GM18907 (cell line): ENCODE data around the gene DIP2C.

Experiments used
- ATAC-seq: cut with Tn5 transposase; IDR thresholded peaks from one replicate; pipeline ENCODE4 v1.9.1; 2021; ENCODE audit warnings: mild to moderate bottlenecking, moderate library complexity; ENCODE audit not compliant: unreplicated experiment

DIP2C gene

DNA sequence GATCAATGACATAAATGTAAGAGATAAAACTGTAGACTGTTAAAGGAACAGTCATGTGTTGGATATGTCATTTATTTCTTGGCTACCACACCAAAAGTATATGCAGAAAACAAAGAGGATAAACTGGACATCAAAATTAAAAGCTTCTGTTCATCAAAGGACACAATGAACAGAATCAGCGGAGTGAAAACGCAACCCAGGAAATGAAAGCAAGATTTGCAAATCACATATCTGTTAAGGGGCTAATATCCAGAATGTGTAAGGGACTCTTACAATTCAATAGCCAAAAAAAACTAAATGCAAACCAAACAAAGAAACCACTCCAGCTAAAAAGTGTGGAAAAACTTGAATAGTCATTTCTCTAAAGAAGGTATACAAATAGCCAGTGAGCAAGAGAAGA, 390.0 kb downstream of the DIP2C start:
- ATAC-seq, result no peak

DNA sequence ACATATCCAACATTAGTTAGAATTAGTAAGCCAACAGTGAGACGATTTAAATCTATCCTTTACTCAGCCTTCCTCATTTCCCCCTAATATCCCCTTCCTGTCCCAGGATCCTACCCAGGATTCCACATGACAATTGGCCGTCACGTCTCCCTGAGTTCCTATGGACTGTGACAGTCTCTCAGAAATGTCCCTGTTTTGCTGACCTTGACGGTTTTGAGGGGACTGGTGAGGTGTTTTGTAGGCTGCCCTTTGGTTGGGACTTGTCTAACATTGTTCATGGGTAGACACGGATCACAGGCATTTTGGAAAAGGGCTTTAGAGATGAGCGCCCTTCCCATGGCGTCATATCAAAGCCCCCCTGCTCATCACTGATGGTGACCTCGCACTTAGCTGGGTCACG, 391.4 kb downstream of the DIP2C start:
- ATAC-seq, result no peak

DNA sequence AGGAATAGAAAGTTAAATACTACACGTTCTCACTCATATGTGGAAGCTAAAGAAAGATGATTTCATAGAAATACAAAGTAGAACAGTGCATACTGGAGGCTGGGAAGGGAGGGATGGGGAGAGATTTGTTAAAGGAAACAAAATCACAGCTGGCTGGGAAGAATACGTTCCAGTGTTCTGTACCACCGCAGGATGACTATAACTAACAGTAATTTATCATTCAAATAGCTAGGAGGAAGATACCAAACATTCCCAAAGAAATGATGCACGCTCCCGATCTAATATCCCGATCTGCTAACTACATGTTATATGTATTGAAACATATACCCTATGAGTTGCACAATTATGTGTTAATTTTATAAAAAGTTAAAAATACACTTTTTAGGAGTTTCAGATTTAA, 391.9 kb downstream of the DIP2C start:
- ATAC-seq, result no peak

DNA sequence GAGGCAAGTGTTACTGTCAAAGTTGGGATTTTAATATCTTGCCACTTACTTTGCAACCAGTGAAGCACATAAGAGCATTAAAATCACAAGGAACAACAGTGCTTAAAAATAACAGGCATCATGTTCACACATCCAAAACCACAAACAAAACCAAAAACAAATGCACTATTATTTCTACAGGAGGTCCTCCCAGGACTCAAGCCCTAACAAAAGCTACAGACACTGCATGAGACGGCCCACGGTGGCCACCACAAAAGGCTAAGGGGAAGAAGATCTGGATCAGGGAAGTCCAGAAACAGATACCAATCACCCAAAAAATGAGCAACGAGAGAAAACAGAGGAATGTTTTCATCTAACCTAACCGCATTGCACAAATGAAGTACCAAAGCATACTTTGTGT, 395.8 kb downstream of the DIP2C start:
- no peak for ATAC-seq

DNA sequence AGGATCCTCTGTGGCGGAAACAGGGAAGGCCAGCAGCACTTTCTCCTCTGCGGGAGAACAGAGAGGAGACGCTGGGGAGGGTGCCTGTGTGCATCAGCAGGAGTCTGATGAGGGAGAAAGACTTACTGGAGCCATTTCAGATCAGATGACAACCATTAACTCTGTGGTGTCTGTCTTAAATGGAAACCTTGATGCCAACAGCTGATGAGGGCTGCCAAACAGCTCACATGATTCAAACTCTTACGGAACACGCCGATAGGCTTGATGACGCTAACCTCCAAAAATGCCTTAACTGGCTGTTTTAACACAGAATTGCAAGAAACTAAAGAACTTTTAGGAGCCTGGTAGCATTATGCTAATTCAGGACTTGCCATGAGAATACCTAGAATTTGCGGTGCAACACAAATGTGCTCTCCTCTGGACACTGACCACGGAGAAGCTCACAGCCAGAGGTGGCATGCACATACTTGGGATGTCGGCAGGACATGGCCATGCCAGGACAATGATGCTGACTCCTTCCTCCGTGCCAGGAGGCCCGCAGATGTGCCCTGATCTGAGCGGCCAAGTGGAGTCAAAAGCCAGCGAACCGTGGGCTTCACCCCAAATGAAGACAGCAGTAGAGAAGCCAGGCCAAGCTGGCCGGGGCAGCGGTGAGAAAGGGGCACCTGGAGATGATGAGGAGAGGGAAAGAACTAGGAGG, 399.3 kb downstream of the DIP2C start:
- ATAC-seq, result no peak

DNA sequence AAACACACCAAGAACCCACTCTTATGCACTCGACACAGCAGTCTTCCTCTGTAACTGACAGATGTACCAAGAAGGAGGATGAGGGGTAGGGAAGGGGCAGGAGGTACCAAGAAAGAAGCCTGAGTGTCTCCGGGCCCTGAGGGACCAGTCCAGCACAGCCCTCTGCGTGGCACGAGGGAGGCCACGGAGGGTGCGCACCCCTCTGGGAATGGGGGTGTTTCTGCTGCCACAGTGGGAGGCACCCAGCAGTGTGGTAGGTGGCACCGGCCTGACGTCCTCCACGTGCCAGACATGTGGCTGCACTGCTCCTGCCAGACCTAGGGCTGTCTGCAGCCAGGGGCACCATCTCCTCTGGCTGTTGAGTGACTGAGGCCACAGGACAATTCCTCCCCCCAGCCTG, 399.9 kb downstream of the DIP2C start:
- no peak for ATAC-seq

DNA sequence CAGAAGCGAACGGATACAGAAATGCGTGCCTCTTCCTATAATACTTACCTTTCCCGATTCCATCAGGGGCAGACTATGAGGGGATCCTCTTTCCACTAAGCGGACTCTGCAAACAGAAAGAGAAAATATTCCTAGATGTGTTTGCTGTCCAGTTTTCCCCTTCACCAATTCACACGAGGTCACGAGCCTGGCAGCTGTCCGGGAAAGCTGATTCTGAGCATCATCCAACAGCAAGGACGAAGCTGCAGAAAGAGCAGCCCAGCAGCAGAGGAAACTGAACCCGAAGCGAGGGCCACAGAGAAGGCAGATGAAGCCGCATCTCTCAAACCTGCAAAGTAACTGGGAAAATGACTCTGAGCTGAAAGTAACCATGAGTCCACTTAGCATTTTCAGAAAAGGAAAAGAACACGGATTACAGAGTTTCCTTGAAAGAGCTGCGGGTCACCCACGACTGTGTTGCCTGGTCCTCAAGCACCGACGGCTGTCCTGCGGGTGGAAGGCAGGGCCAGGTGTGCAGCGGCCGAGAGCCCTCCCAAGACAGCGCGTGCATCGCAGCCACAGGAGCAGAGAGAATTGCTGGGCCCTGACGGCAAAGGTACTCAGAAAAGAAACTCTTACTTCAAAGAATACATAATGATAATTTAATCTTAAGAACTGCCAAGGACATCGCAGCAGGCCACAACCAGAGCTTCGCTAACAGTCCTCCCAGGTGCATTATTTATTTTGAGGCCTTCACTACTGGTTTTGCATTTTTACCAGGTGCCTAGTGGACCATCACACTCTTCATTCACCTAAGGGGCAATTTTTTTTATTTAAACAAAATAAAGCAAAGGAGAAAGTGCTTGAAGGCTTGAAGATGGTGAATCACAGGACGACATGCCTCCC, 400.9 kb downstream of the DIP2C start:
- ATAC-seq, result no peak

DNA sequence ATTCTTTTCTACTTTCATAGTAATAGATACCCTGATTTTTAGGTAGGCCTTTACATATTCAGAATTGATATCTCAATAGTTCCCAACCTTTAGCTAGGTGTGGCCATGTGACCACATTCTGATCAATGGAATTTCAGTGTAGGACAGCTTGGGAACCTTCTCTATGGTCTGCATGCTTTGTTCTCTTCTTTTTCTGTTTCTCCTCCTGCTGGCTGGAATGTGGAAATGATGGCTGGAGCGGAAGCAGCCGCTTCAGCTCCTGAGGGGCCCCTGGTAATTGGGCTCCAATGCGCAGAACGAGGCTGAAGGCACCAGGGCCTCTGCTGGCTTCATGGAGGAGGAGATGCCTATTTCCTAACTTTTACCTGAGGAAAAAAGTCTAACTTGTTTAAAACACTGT, 401.7 kb downstream of the DIP2C start:
- ATAC-seq, result no peak

DNA sequence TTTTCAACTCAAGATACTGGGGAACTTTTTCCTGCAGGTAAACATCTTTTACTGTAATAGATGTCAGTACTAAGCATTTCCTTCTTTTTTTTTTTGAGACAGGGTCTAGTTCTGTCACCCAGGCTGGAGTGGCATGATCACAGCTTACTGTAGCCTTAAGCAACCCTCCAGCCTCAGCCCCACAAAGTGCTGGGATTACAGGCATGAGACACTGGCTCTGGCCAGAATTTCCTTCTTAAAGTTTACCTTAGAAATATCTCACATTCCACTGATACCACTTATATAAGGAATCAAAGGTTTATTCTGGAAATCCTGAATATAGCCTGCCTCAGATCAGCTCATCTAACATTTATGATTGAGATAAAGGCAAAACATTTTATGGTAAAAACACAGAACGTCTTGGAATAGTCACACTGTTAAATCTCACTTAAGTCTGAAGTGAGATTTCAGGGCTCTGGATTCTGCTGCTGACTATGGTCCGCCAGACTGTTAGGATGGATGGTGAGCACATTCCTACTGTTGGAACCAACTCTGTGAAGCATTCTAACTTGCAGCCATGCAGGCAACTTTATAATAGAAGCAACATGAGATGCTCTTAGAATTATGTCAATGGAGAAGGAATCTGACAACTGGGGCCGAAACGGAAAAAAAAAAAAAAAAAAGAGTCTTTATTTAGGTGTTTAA, 402.3 kb downstream of the DIP2C start:
- ATAC-seq, result no peak

DNA sequence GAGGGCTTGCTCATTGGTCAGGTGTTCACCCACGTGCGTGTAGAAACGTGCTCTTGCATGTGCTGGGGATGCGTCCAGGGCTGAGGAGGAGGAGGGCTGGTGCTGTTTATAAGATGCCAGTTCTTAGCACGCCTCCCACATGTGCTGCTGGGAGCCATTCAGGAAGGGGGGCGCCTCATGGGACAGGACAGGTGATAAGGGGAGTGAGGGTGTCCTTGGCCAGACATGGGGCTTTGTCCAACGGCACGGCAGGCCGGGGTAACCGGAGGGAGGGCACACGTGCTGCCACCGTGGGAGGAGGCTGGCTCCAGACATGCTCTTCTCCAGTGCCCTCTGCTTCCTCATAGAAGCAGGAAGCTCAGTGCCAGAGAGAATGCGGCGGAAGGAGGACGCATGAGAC, 404.3 kb downstream of the DIP2C start:
- ATAC-seq, result no peak

DNA sequence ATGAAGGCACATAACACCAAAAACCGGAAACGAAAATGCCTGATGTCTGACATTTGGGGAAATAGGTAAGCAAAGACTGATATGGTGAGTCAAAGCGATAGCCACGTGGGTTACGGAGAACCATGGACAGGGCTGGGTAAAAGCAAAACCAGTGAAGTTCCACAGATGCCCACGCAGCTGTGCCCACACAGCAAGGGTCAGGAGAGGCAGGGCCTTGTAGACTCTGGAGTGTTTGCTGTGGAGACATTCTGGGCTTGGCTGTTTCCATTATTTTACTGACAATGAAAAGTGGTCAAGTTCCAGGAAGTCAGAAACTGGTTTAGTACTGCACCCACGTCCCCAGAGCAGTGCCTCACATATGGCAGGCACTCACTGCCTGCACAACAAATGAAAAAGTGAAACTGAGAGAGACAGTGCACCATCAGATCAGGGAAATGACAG, 405.5 kb downstream of the DIP2C start:
- peak; percentile 84 for ATAC-seq

DNA sequence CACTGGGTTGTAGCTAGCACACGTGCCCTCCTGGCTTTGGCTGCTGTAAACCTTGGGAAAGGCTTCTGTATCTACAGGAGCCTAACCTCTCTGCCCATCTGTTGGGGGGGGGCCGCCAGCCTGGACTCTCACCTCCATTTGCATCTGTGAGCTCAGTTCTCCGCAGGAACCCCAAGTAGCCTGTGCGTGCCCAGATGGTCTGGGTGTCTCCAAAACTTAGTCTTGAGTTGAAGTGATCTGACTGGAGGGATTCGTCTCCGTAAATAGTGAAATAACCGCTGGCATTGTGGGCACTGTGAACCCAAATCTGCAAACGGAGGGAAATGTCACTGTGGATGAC, 406.4 kb downstream of the DIP2C start:
- ATAC-seq, result no peak

DNA sequence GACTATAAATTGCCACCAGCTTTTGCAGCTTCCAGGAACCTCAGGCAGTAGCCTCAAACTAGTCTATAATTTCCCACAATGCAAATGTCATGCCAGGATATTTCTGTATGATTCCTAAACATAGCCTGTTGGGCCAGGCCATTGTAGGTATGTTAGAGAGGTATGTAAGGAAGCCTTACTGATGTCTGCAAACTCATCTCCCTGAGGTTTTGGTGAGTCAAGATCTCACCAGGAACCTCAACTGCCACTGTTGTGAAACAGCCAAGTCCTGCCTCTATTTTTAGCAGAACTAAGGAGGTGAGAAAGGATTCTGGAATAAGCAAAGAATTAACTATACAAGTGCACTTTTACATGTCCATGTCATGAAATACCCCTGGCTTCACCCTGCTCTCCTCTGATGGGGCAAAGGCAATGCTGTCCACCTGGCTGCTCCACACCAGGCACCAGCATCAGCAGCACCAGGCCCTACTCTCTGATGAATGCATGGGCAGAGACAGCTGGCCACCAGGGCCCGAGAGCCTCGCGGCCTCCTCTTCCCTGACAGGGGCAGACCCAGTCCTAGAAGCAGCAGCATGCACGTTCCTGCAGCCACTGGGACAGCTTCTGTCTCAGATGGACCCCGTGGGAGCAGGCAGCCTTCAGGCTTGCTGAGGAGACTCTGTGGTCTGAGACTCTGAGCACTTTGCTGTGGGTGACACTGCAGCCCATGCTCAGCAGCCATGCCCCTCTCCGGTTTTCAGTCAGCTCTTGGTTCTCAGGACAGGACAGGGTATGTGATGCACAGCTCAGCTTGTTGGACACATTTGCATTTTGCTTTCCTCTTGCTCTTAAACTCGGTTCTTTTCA, 407.0 kb downstream of the DIP2C start:
- no peak for ATAC-seq

DNA sequence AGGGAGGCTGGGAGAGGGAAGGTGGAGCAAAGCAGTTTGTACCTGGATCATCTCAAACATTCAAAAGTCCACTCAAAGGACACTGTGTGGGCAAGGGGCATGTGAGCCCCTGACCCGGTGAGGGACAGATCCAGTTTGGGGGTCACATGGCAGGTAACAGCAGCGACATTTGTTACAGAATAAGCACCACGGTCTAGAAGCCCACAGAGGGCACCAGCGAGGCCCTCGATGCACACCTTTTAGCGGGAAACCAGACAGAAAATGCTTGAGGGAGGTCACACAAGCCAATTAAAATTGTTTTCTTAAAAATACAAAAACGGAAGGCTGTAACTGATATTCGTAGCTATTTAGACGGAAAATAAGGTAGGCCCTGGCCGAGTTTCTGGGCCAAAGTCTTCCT, 409.8 kb downstream of the DIP2C start:
- ATAC-seq, result no peak

DNA sequence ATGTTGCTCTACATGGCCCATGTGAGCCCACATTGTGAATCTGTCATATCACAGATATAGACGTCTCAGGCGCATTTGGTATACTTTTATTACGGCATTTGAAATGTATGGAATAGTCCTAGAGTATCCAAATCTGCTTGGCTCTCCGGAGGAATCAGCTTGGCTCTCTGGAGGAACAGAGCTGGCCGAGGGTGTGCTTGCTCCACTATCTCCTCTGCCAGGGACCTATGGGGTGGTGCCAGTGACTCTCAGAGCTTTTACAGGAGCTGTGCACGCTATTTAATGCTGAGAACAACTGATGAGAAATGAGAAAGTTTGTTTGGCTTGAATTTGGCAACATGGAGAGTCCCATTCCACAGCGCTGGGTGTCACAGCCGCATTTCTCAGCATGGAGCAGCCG, 410.2 kb downstream of the DIP2C start:
- ATAC-seq, result no peak

DNA sequence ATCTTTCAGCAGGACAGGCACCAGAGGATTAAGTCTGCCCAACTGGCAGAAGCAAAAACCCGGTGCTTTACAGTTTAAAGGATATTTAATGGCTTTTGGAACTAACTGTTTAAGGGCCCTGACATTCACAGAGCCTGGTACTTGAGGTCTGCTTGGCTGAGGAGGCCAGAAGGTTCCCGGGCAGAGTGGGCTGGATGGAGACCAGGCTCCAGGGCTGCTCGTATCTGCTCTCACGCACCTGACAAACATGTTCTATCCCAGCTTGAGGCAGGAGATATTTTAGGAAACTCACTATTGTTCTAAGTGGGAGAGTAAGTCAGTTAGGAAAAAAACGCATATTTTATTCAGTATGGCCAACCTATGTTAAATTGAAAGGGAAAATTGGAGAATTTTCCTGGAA, 410.8 kb downstream of the DIP2C start:
- no peak for ATAC-seq

DNA sequence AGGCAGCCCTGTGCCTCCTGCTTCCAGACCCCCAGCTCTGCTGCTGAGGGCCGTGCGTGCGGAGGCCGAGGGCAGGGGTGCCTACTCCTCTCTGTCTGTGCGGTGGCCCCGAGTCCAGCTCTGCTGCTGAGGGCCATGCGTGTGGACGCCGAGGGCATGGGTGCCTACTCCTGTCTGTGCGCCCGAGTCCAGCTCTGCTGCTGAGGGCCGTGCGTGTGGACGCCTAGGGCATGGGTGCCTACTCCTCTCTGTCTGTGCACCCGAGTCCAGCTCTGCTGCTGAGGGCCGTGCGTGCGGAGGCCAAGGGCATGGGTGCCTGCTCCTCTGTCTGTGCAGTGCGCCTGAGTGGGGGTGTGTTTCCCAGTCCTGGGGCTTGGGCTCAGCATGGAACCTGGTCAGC, 411.5 kb downstream of the DIP2C start:
- no peak for ATAC-seq

DNA sequence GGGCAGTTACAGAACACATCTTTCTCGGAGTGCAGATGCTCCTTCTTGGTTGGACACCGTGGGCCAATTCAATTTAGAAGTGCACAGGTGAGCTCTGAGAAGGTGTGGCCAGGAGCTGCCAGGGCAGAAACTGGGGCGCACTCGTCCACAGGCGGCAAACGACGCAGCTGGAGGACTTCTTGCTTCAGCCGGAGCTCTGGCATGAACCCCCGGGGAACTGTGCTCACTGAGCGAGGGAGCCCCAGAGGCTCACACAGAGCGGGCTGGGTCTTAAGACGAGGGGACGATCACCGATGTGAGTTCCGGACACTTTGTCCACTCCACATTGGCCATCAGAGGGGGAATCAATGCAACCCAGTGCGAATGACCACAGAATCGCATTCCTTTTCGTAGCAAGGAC, 413.8 kb downstream of the DIP2C start:
- ATAC-seq, result no peak

DNA sequence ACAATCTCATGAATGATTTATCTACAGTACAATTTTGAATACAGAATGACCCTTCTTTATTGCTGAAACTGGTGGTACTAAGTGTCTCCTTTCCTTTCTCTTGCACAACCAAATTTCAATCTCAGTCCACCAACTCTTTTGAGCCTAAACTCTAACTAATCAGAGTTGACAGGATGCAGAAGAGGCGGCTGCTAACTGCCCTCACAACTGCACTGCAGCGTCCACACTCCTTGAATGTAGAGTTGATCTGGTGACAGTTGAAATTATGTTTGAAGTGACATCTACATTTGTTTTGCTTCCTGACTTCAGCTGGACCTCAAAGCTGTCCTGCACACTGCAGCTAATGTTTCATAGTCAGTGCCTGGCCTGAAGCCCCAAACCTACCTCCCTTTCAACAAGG, 414.6 kb downstream of the DIP2C start:
- no peak for ATAC-seq

DNA sequence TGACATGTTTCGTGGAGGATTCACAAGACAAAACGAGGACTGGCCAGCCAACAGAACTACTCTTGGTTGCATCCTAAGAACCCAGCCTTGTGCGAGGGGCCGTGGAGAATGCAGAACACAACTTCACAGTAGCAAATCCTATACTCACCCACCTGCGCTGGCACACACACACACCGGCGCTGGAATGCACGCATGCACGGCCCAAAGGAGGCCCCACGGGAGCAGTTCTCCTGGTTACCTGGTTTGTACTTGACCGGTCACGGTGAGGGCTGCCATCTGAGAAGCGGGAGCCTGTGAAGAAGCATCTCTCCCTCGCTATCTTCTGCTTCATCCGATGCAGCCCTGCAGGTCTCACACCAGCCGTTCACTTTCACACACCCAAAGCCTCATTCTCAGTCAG, 416.4 kb downstream of the DIP2C start:
- ATAC-seq, result no peak

DNA sequence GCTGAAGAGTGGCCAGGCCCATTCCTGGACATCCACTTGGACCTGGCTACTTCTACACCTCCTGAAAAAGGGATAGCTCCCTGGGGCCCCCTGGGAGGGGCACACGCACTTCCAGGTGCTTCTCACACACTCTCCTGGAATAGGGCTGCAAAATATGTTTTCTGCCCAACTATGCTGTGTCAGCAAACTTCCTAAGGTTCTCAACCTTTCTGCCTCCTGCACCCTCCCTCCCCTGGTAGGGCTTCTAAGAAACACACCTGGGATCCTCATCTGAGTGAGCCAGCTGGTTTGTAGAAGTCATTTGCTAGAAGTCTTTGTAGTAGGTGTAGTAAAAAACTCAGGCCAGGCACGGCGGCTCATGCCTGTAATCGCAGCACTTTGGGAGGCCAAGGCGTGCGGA, 417.7 kb downstream of the DIP2C start:
- ATAC-seq, result no peak
